ENCODE results near the gene TWSG1.

- TF ChIP-seq, protein P1, sequence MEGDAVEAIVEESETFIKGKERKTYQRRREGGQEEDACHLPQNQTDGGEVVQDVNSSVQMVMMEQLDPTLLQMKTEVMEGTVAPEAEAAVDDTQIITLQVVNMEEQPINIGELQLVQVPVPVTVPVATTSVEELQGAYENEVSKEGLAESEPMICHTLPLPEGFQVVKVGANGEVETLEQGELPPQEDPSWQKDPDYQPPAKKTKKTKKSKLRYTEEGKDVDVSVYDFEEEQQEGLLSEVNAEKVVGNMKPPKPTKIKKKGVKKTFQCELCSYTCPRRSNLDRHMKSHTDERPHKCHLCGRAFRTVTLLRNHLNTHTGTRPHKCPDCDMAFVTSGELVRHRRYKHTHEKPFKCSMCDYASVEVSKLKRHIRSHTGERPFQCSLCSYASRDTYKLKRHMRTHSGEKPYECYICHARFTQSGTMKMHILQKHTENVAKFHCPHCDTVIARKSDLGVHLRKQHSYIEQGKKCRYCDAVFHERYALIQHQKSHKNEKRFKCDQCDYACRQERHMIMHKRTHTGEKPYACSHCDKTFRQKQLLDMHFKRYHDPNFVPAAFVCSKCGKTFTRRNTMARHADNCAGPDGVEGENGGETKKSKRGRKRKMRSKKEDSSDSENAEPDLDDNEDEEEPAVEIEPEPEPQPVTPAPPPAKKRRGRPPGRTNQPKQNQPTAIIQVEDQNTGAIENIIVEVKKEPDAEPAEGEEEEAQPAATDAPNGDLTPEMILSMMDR (IDR thresholded peaks at IDR 0.05): no peak
- TF ChIP-seq POLR2A (IDR thresholded peaks at IDR 0.05) (no peak), POLR2AphosphoS5 (IDR thresholded peaks at IDR 0.05) (no peak)
Measured at GRCh38 chr18:9422816-9423519, 88.4 kb downstream of the TWSG1 start.

Measured in gastroesophageal sphincter (tissue), 3 donors.